Suprapubic skin (tissue), 4 donors: ENCODE results near the gene ATP5IF1. TPM values are rescaled to one million over a fixed set of nuclear protein-coding genes. Genes with fewer than 3 reads are reported as not detected.

Experiments used
- DNase-seq, 2 donors: peaks; one replicate each; pipeline ENCODE4 v3.0.0-alpha.2; 2019; ENCODE audit warnings: low spot score in 2 of 2
- H3K27ac ChIP-seq: fragments of 200-600 bp; sonication (generic); one replicate; pipeline ENCODE4 v1.5.1; 2019
- H3K27me3 ChIP-seq: fragments of 200-600 bp; sonication (generic); one replicate; pipeline ENCODE4 v1.5.1; 2019
- H3K36me3 ChIP-seq: fragments of 200-600 bp; sonication (generic); one replicate; pipeline ENCODE4 v1.5.1; 2019
- H3K4me1 ChIP-seq: fragments of 200-600 bp; sonication (generic); one replicate; pipeline ENCODE4 v1.5.1; 2019
- H3K4me3 ChIP-seq: fragments of 200-600 bp; sonication (generic); one replicate; pipeline ENCODE4 v1.5.1; 2019; ENCODE audit warnings: mild to moderate bottlenecking
- H3K9me3 ChIP-seq: fragments of 200-600 bp; sonication (generic); one replicate; pipeline ENCODE4 v1.5.1; 2019
- CTCF ChIP-seq, 2 donors: fragments of 200-600 bp in 1 of 2; fragments of 450-650 bp in 1 of 2; sonication (generic) in 1 of 2; IDR thresholded peaks; one replicate each; pipeline ENCODE4 v1.5.1; 2016 to 2019; ENCODE audit warnings: antibody characterized with exemption in 2 of 2, mild to moderate bottlenecking in 1 of 2, moderate library complexity in 1 of 2
- EP300 ChIP-seq: sonication (generic); formaldehyde crosslinking; IDR thresholded peaks from one replicate; pipeline ENCODE4 v1.6.1; 2017; ENCODE audit warnings: antibody characterized with exemption
- POLR2A ChIP-seq, 2 donors: fragments of 450-650 bp; IDR thresholded peaks; one replicate each; pipeline ENCODE4 v1.6.1; 2017; ENCODE audit warnings: antibody characterized with exemption in 2 of 2, mild to moderate bottlenecking in 2 of 2, moderate library complexity in 2 of 2
- POLR2AphosphoS5 ChIP-seq, 3 donors: sonication (generic); formaldehyde crosslinking; IDR thresholded peaks; one replicate each; pipeline ENCODE4 v1.6.1; 2017; ENCODE audit warnings: antibody characterized with exemption in 3 of 3
- WGBS: methylation state at CpG from one replicate; pipeline ENCODE4 v1.1.5; 2018; 5-methylcytosine and 5-hydroxymethylcytosine counted together
- total RNA-seq, 4 donors: library from RNA; depleted of rRNA; stranded (reverse); fragments of >200 nt; gene quantifications; one replicate each; pipeline ENCODE4 v1.1.0, GENCODE V29; 2016

ATP5IF1 gene
- total RNA-seq, 4 donors from 2014 or later, result 195 to 277 (median 229) TPM

DNA sequence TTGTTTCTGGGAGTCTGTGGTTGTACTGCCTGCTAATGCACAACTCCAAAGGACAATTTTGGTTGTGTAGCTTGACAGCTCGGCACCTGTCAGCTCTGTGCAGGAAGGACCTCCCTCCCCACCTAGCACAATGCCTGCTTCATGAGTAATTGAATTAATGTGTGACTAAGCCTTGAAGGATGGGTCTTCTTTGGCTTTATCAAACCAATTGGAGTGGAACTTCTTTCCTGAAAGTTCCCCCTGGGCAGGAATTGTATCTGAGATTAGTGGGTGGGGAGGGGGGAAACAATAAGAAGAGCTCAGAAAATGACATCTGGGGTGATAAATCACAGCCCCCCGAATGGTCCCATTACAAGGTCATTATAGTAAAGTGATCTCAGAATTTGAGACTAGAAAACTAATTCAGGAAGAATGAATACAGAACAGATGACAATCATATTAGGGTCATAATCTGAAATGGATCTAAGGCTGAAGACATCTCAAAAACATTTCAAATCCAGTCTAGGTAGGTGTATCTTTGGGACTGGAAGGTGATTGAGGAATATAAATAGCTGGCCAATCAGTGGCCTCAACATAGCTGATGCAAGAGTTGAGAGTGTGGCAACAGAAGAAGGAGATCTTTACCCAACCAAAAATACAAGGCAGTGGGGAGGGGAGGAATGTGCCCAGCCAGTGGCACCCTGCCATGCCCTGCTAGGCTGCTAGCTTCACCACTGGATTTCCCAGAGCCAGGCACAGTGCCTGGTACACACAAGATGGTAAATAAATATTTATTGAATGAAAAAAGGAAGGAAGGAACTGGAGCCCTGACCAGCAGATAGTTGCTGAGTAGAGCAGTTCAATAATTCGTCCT, 13.3 kb downstream of the ATP5IF1 start:
- TF ChIP-seq POLR2A (IDR thresholded peaks at IDR 0.05), result no peak
- peak in 1 of 3 donors; percentile 63 for TF ChIP-seq POLR2AphosphoS5 (IDR thresholded peaks at IDR 0.05)
- Histone ChIP-seq H3K27ac (peak overlapping the region; percentile 86), H3K4me1 (peaks cover 60% of the 10 kb centered on the region), H3K27me3 (no peaks in the 10 kb centered on the region), H3K4me3 (peak overlapping the region; percentile 23), H3K36me3 (no peaks in the 10 kb centered on the region), H3K9me3 (no peaks in the 10 kb centered on the region)
- 26% methylated on average over 3 of the region's 3 CpGs for WGBS
- no peak for DNase-seq

GRCh38 chr1:28249866-28250295, 14.0 kb downstream of the ATP5IF1 start:
- no peaks in the 10 kb centered on the region for H3K9me3 ChIP-seq
- no peaks in the 10 kb centered on the region for H3K27me3 ChIP-seq
- DNase-seq, result no peak
- H3K27ac ChIP-seq, result no peak overlapping the region
- no peak overlapping the region for H3K4me3 ChIP-seq
- peaks cover 60% of the 10 kb centered on the region for H3K4me1 ChIP-seq
- no peaks in the 10 kb centered on the region for H3K36me3 ChIP-seq
- TF ChIP-seq POLR2A (IDR thresholded peaks at IDR 0.05) (no peak), POLR2AphosphoS5 (IDR thresholded peaks at IDR 0.05) (no peak), CTCF (IDR thresholded peaks at IDR 0.05) (no peak), EP300 (no peak)
- WGBS, result 42% methylated on average over 4 of the region's 4 CpGs

- peaks cover 24% of the 10 kb centered on the region for H3K4me1 ChIP-seq
- no peak overlapping the region for H3K4me3 ChIP-seq
- H3K9me3 ChIP-seq, result no peaks in the 10 kb centered on the region
- no peaks in the 10 kb centered on the region for H3K36me3 ChIP-seq
- WGBS, result 72% methylated on average over 6 of the region's 6 CpGs
- no peaks in the 10 kb centered on the region for H3K27me3 ChIP-seq
- no peak for DNase-seq
- TF ChIP-seq EP300 (no peak), POLR2AphosphoS5 (IDR thresholded peaks at IDR 0.05) (no peak), CTCF (IDR thresholded peaks at IDR 0.05) (no peak), POLR2A (IDR thresholded peaks at IDR 0.05) (no peak)
- no peak overlapping the region for H3K27ac ChIP-seq
Measured at GRCh38 chr1:28256197-28256827, 20.4 kb downstream of the ATP5IF1 start.

GRCh38 chr1:28257736-28258135, 21.8 kb downstream of the ATP5IF1 start:
- H3K27me3 ChIP-seq, result no peaks in the 10 kb centered on the region
- H3K4me1 ChIP-seq, result peaks cover 22% of the 10 kb centered on the region
- H3K4me3 ChIP-seq, result no peak overlapping the region
- H3K9me3 ChIP-seq, result no peaks in the 10 kb centered on the region
- no peak overlapping the region for H3K27ac ChIP-seq
- DNase-seq, result no peak
- WGBS, result 96% methylated on average over 4 of the region's 4 CpGs
- no peak for TF ChIP-seq POLR2A (IDR thresholded peaks at IDR 0.05)
- TF ChIP-seq CTCF (IDR thresholded peaks at IDR 0.05), result no peak
- no peak for TF ChIP-seq EP300
- TF ChIP-seq POLR2AphosphoS5 (IDR thresholded peaks at IDR 0.05), result no peak
- H3K36me3 ChIP-seq, result no peaks in the 10 kb centered on the region

- H3K4me1 ChIP-seq, result peaks cover 22% of the 10 kb centered on the region
- no peaks in the 10 kb centered on the region for H3K27me3 ChIP-seq
- no peaks in the 10 kb centered on the region for H3K36me3 ChIP-seq
- TF ChIP-seq POLR2AphosphoS5 (IDR thresholded peaks at IDR 0.05) (no peak), CTCF (IDR thresholded peaks at IDR 0.05) (no peak), POLR2A (IDR thresholded peaks at IDR 0.05) (no peak), EP300 (no peak)
- DNase-seq, result no peak
- H3K9me3 ChIP-seq, result no peaks in the 10 kb centered on the region
- 11% methylated on average over 12 of the region's 12 CpGs for WGBS
- H3K27ac ChIP-seq, result peak overlapping the region; percentile 52
- H3K4me3 ChIP-seq, result peak overlapping the region; percentile 90
Measured at GRCh38 chr1:28258628-28259251, 22.8 kb downstream of the ATP5IF1 start.
